ENCODE measurements around the gene CORO2B. TPM values are rescaled to one million over a fixed set of nuclear protein-coding genes. Genes with fewer than 3 reads are reported as not detected.

The CORO2B gene
- total RNA-seq, 1 donor from 2014 or later: 3.6 TPM

GRCh38 chr15:68623301-68623892 lies 44.6 kb downstream of the CORO2B start:
- Histone ChIP-seq H3K27me3 (no peaks in the 10 kb centered on the region), H3K4me3 (no peak overlapping the region), H3K4me1 (peaks cover 19% of the 10 kb centered on the region), H3K27ac (no peak overlapping the region), H3K9me3 (no peaks in the 10 kb centered on the region), H3K36me3 (no peaks in the 10 kb centered on the region)
- intact Hi-C loops (cut with DNase I): no loop called here
- ATAC-seq (peak; percentile 33), DNase-seq (no peak)
- TF ChIP-seq CTCF (IDR thresholded peaks at IDR 0.05): no peak

DNA sequence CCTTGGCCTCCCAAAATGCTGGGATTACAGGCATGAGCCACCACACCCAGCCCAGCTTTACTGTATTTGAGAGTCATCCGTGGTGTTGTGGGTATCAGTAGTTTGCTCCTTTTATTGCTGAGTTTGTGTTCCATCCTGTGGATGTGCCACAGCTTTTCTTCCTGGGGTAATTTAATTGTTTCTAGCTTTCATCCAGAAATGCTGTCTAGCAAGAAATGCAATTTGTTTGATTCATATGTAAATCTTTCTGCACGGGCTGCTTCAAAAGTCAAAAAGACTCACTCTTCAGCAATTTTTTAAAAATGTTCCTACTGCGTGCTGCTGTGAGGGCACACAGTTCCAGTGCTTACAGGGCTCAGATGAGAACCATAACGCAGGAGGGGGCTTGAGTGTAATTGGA lies 47.1 kb downstream of the CORO2B start:
- TF ChIP-seq CTCF (IDR thresholded peaks at IDR 0.05): no peak
- ATAC-seq: no peak
- intact Hi-C loops (cut with DNase I): no loop called here

DNA sequence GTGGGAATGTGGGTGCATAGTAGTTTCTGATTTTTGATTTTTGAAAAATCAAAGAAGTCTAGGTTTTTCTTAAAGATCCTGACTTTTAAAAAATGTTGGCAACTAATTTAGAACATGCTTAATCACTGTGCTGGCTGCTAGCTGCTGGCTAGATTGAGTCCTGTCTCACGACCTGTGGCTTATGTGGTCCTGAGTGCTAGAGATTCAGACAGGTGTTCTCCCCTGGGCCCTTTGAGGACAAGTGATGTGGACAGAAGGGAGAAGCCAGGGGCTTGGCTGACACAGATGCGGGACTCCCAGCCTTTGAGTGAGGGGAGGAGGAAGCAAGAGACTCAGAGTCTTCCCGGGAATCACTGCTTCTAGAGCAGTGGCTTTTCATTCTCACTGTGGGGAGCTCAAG lies 47.5 kb downstream of the CORO2B start:
- ATAC-seq: no peak

More for the DNA sequence above, 47.1 kb downstream of the CORO2B start:
- no peak for DNase-seq
- Histone ChIP-seq H3K36me3 (no peaks in the 10 kb centered on the region), H3K9me3 (no peaks in the 10 kb centered on the region), H3K4me3 (no peak overlapping the region), H3K27ac (no peak overlapping the region), H3K27me3 (no peaks in the 10 kb centered on the region), H3K4me1 (peaks cover 8% of the 10 kb centered on the region)

DNA sequence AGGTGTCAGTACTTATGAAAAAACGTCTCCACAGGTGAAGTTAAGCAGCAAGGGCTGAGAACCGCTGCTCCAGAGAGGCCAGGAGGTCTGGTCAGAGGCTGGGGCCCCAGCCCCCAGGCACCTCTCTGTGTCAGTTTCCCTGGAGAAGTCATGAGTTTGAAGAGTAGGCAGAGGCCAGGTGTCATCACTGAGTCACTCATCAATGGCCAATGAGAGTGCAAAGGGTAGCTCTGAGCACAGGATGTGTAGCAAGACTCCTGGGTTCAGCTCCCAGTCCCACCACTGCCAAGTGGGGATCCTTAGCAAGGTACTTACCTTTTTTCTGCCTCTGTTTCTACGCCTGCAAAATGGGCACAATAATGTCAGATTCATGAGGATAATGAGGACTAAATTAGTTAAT lies 47.9 kb downstream of the CORO2B start:
- H3K36me3 ChIP-seq: no peaks in the 10 kb centered on the region
- H3K4me1 ChIP-seq: peaks cover 3% of the 10 kb centered on the region
- DNase-seq: no peak
- H3K9me3 ChIP-seq: no peaks in the 10 kb centered on the region
- TF ChIP-seq CTCF (IDR thresholded peaks at IDR 0.05): no peak
- ATAC-seq: no peak
- H3K27ac ChIP-seq: no peak overlapping the region
- intact Hi-C loops (cut with DNase I): no loop called here
- H3K27me3 ChIP-seq: no peaks in the 10 kb centered on the region
- no peak overlapping the region for H3K4me3 ChIP-seq

More for the DNA sequence above, 47.5 kb downstream of the CORO2B start:
- H3K4me3 ChIP-seq: no peak overlapping the region
- no peaks in the 10 kb centered on the region for H3K36me3 ChIP-seq
- H3K4me1 ChIP-seq: peaks cover 3% of the 10 kb centered on the region
- H3K27me3 ChIP-seq: no peaks in the 10 kb centered on the region
- no peak for TF ChIP-seq CTCF (IDR thresholded peaks at IDR 0.05)
- DNase-seq: no peak
- H3K27ac ChIP-seq: no peak overlapping the region
- intact Hi-C loops (cut with DNase I): no loop called here
- no peaks in the 10 kb centered on the region for H3K9me3 ChIP-seq

DNA sequence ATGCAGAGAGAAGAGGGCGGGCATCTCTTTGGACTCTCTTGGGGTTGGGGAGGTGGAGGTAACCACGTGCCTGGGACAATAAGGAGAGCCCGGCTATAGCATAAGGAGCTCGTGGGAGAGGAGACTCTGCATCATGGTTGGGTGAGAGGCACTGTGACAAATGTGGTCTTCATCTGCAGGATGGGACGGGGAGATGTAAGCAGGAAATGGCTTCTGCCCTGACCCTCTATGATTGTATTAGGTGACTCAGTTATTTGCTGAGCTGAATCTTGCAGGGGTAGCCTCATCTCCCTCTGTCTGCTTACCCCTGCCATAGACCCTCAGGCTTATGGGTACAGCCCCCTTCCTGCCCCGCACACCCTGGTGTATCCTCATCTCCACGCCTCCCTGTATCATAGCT lies 48.7 kb downstream of the CORO2B start:
- H3K9me3 ChIP-seq: no peaks in the 10 kb centered on the region
- no peaks in the 10 kb centered on the region for H3K36me3 ChIP-seq
- no peak overlapping the region for H3K27ac ChIP-seq
- H3K4me1 ChIP-seq: peaks cover 7% of the 10 kb centered on the region
- ATAC-seq: no peak
- TF ChIP-seq CTCF (IDR thresholded peaks at IDR 0.05): no peak
- intact Hi-C loops (cut with DNase I): no loop called here
- no peaks in the 10 kb centered on the region for H3K27me3 ChIP-seq
- no peak overlapping the region for H3K4me3 ChIP-seq
- no peak for DNase-seq

GRCh38 chr15:68627995-68628394 lies 49.2 kb downstream of the CORO2B start:
- no peaks in the 10 kb centered on the region for H3K9me3 ChIP-seq
- no peak for DNase-seq
- H3K4me1 ChIP-seq: peaks cover 11% of the 10 kb centered on the region
- no peaks in the 10 kb centered on the region for H3K27me3 ChIP-seq
- no peak overlapping the region for H3K4me3 ChIP-seq
- H3K36me3 ChIP-seq: no peaks in the 10 kb centered on the region
- intact Hi-C loops (cut with DNase I): no loop called here
- H3K27ac ChIP-seq: no peak overlapping the region
- no peak for ATAC-seq
- no peak for TF ChIP-seq CTCF (IDR thresholded peaks at IDR 0.05)
